ENCODE results near the gene ARNT2.

The ARNT2 gene

GRCh38 chr15:80586161-80586560 is 182.0 kb downstream of the ARNT2 start (continued):
- TF ChIP-seq TOX (CRISPR knock-in tag; IDR thresholded peaks at IDR 0.05; ENCODE audit: borderline replicate concordance): no peak
- no peak for TF ChIP-seq ZFP30 (CRISPR knock-in tag; IDR thresholded peaks at IDR 0.05)

DNA sequence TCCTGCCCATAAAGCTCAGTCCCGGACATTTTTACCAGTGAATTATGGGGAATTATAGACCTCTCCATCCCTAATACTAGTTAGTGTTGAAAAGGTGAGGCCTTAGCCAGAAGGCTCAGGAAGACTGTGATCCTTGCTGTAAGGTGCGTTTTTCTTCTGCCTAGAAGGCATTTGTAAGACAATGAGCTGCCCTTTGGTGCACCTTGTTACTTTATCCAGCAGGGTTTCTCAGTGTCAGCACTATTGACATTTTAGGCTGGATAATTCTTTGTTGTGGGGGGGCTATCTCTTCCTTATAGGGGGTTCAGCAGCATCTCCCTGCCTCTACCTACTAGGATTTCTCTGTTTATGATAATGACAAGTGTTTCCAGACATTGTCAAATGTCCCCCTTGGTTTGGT is 182.8 kb downstream of the ARNT2 start:
- no peak for ATAC-seq
- TF ChIP-seq, protein P1, sequence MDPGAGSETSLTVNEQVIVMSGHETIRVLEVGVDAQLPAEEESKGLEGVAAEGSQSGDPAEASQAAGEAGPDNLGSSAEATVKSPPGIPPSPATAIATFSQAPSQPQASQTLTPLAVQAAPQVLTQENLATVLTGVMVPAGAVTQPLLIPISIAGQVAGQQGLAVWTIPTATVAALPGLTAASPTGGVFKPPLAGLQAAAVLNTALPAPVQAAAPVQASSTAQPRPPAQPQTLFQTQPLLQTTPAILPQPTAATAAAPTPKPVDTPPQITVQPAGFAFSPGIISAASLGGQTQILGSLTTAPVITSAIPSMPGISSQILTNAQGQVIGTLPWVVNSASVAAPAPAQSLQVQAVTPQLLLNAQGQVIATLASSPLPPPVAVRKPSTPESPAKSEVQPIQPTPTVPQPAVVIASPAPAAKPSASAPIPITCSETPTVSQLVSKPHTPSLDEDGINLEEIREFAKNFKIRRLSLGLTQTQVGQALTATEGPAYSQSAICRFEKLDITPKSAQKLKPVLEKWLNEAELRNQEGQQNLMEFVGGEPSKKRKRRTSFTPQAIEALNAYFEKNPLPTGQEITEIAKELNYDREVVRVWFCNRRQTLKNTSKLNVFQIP (CRISPR knock-in tag; IDR thresholded peaks at IDR 0.05; ENCODE audit: borderline replicate concordance, low read depth): no peak
- no peak for TF ChIP-seq OSR1 (CRISPR knock-in tag; IDR thresholded peaks at IDR 0.05)
- no peak for TF ChIP-seq ZNF70 (CRISPR knock-in tag; IDR thresholded peaks at IDR 0.05)
- no peak for TF ChIP-seq BACH2 (CRISPR knock-in tag; IDR thresholded peaks at IDR 0.05; ENCODE audit: borderline replicate concordance)
- no peak for TF ChIP-seq TSHZ2 (CRISPR knock-in tag; IDR thresholded peaks at IDR 0.05)
- TF ChIP-seq ZC3H10 (CRISPR knock-in tag; IDR thresholded peaks at IDR 0.05): no peak
- TF ChIP-seq TCF4 (CRISPR knock-in tag; IDR thresholded peaks at IDR 0.05; ENCODE audit: borderline replicate concordance): no peak
- no peak for TF ChIP-seq CSDC2 (CRISPR knock-in tag; IDR thresholded peaks at IDR 0.05)

DNA sequence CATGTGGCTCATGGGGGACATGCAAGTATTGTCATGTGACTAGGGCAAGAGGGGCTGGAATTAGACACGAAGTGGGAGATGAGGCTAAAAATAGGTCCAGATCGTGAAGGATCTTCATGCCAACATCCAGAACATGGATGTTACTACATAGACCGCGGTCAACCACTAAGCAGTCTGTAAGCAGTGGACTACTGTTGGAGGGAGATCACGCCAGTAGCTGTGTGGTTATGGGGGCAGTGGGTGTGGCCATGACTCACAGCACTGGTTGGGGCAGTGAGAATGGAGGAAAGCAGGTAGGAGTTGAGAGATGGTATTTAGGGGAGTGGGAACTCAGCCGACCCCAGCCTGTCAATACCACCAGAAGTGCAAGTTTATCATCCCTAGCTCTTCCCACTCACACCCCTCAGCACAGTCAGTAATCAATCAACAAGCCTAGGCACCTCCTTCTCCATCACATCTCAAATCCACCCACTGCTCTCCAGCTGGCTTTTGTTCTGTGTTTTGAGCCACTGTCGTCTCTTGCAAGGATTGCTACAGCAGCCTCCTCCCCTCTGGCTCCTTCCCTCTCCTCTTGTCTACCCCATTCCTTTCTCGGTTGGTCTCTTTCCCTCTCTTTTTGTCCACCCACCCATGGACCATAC is 183.8 kb downstream of the ARNT2 start:
- TF ChIP-seq ISL1 (CRISPR knock-in tag; IDR thresholded peaks at IDR 0.05) (no peak), BACH2 (CRISPR knock-in tag; IDR thresholded peaks at IDR 0.05; ENCODE audit: borderline replicate concordance) (no peak), ZNF565 (CRISPR knock-in tag; conservative IDR thresholded peaks at IDR 0.05; ENCODE audit: low read depth) (no peak), PPARA (CRISPR knock-in tag; IDR thresholded peaks at IDR 0.05; ENCODE audit: borderline replicate concordance) (no peak), ZNF8 (CRISPR knock-in tag; IDR thresholded peaks at IDR 0.05) (no peak), OSR1 (CRISPR knock-in tag; IDR thresholded peaks at IDR 0.05) (no peak), ZC3H10 (CRISPR knock-in tag; IDR thresholded peaks at IDR 0.05) (no peak), TCF4 (CRISPR knock-in tag; IDR thresholded peaks at IDR 0.05; ENCODE audit: borderline replicate concordance) (no peak)
- TF ChIP-seq, protein P2, sequence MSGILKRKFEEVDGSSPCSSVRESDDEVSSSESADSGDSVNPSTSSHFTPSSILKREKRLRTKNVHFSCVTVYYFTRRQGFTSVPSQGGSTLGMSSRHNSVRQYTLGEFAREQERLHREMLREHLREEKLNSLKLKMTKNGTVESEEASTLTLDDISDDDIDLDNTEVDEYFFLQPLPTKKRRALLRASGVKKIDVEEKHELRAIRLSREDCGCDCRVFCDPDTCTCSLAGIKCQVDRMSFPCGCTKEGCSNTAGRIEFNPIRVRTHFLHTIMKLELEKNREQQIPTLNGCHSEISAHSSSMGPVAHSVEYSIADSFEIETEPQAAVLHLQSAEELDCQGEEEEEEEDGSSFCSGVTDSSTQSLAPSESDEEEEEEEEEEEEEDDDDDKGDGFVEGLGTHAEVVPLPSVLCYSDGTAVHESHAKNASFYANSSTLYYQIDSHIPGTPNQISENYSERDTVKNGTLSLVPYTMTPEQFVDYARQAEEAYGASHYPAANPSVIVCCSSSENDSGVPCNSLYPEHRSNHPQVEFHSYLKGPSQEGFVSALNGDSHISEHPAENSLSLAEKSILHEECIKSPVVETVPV (CRISPR knock-in tag; IDR thresholded peaks at IDR 0.05): no peak
- TF ChIP-seq, protein P1 (CRISPR knock-in tag; IDR thresholded peaks at IDR 0.05; ENCODE audit: borderline replicate concordance, low read depth): no peak
- no peak for ATAC-seq

DNA sequence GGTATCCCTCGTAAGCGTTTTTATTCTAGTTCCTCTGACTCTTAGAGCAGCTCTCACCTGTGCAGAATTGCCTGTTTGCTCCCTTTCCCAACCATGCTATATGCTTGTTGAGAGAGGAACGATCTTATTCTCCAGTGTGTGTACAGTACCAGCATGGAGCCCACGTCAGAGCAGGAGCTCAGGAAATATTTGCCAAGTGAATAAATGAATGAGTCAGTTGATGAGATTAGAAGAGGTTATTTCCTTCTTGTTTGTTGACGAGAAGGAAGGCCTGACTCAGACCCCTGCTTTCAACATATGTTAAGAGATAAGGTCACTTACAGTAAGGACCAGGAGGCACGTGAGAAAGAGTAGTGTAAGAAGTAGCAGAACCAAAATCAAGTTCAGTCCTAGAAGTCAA is 184.6 kb downstream of the ARNT2 start:
- peak; percentile 71 for ATAC-seq
- TF ChIP-seq TOX (CRISPR knock-in tag; IDR thresholded peaks at IDR 0.05; ENCODE audit: borderline replicate concordance): no peak
- no peak for TF ChIP-seq ARNTL (CRISPR knock-in tag; IDR thresholded peaks at IDR 0.05; ENCODE audit: borderline replicate concordance, low read depth)
- TF ChIP-seq, protein P3, sequence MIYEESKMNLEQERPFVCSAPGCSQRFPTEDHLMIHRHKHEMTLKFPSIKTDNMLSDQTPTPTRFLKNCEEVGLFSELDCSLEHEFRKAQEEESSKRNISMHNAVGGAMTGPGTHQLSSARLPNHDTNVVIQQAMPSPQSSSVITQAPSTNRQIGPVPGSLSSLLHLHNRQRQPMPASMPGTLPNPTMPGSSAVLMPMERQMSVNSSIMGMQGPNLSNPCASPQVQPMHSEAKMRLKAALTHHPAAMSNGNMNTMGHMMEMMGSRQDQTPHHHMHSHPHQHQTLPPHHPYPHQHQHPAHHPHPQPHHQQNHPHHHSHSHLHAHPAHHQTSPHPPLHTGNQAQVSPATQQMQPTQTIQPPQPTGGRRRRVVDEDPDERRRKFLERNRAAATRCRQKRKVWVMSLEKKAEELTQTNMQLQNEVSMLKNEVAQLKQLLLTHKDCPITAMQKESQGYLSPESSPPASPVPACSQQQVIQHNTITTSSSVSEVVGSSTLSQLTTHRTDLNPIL (CRISPR knock-in tag; IDR thresholded peaks at IDR 0.05; ENCODE audit: low read depth): no peak
- TF ChIP-seq OSR1 (CRISPR knock-in tag; IDR thresholded peaks at IDR 0.05): no peak
- TF ChIP-seq ZNF70 (CRISPR knock-in tag; IDR thresholded peaks at IDR 0.05): no peak
- no peak for TF ChIP-seq GLIS3 (CRISPR knock-in tag; IDR thresholded peaks at IDR 0.05)
- TF ChIP-seq CSDC2 (CRISPR knock-in tag; IDR thresholded peaks at IDR 0.05): no peak
- TF ChIP-seq SNAI2 (CRISPR knock-in tag; IDR thresholded peaks at IDR 0.05): no peak
- no peak for TF ChIP-seq TSHZ2 (CRISPR knock-in tag; IDR thresholded peaks at IDR 0.05)
- TF ChIP-seq, protein P2 (CRISPR knock-in tag; IDR thresholded peaks at IDR 0.05): no peak
- TF ChIP-seq TCF4 (CRISPR knock-in tag; IDR thresholded peaks at IDR 0.05; ENCODE audit: borderline replicate concordance): no peak
- TF ChIP-seq ZFP30 (CRISPR knock-in tag; IDR thresholded peaks at IDR 0.05): no peak
- no peak for TF ChIP-seq ISL1 (CRISPR knock-in tag; IDR thresholded peaks at IDR 0.05)
- no peak for TF ChIP-seq ZC3H10 (CRISPR knock-in tag; IDR thresholded peaks at IDR 0.05)
- no peak for TF ChIP-seq ZNF565 (CRISPR knock-in tag; conservative IDR thresholded peaks at IDR 0.05; ENCODE audit: low read depth)
- no peak for TF ChIP-seq PPARA (CRISPR knock-in tag; IDR thresholded peaks at IDR 0.05; ENCODE audit: borderline replicate concordance)
- TF ChIP-seq ZFP3 (CRISPR knock-in tag; IDR thresholded peaks at IDR 0.05): no peak; the same call in none of the 2 replicates
- TF ChIP-seq BACH2 (CRISPR knock-in tag; IDR thresholded peaks at IDR 0.05; ENCODE audit: borderline replicate concordance): no peak
